ENCODE data around the gene CYP4F11. TPM values are rescaled to one million over a fixed set of nuclear protein-coding genes. Genes with fewer than 3 reads are reported as not detected.
"Not testable (repeated sequence)": the region's sequence is repeated elsewhere in the genome, so short reads cannot be mapped to it uniquely, and the experiment has no call there.

CYP4F11 gene, protein sequence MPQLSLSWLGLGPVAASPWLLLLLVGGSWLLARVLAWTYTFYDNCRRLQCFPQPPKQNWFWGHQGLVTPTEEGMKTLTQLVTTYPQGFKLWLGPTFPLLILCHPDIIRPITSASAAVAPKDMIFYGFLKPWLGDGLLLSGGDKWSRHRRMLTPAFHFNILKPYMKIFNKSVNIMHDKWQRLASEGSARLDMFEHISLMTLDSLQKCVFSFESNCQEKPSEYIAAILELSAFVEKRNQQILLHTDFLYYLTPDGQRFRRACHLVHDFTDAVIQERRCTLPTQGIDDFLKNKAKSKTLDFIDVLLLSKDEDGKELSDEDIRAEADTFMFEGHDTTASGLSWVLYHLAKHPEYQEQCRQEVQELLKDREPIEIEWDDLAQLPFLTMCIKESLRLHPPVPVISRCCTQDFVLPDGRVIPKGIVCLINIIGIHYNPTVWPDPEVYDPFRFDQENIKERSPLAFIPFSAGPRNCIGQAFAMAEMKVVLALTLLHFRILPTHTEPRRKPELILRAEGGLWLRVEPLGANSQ
- total RNA-seq = 2.7 TPM

DNA sequence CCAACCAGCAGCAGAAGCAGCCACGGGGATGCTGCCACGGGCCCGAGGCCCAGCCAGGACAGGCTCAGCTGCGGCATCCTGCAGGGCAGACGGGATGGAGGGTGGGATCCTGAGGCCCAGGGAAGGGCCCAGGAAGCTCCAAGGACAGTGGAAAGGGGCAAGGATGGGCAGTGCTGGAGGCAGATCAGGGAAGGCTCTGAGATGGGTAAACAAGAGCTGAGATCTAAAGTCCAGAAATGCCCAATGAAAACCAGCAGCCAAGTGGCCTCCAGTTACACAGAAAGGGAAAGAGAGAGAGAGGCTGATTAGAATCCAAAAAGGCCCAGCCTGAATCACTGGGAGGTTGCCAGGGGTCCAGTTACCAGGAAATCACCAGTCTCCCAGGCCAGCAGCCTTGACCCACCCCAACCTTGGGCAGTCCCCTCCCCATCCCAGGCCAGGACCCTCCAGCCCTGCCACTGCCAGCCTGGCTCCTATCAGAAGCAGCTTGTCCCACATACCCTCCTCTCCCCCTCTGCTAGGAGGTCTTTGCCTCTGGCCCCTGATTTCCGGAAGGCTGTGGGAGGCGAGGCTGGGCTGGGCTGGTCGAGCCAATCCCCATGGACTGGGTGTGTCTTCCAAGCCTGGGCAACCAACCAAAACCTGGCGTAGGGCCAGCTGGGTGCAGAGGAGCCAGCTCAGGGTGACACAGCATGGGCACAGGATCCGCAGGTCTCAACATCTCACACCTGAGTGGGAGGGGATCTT, at the start of gene CYP4F11:
Gene CYP4F11, minus strand, starts transcription at position 198 of the 747 bp plus-strand sequence. Its CDS starts 121 bp downstream, at position 77.
- peak; percentile 93 for ATAC-seq

DNA sequence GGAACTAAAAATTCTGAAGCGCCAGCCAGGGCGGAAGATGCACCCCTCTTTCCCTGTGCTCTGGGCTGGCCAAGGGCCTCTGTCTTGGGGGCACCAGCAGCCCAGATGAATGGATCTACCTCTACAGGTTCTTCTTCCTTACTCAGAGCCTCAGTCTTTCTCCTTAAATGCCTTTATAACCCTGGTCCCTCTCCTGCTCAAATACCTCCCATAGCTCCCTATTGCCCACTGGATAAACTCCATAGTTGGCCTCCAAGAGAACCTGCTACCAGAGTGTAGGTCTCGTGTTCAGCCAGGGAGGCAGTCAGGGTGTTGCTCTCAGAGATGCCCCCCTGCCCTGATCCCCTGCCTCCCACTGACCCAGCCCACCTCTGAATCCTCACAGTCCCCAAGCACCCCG, 45.0 kb upstream of the CYP4F11 start:
- ATAC-seq = no peak

DNA sequence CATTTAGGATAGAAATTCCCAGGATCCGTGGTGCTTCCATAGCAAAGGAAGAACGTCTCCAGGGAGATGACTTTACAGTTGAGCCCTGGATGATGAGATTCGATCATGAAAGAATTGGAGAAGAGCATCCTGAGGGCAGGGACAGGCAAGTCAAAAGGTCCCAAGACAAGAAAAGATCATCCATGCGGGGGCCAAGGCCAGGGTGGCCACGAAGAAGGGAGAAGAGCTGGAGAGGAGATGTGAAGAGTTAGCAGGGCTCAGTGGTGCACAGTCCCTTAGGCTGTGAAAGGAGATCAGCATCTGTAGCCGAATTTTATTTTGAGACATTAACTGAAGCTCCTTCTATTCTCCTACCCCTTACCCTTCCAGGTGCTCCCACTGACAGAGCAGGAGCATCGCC, 43.4 kb upstream of the CYP4F11 start:
- no peak for ATAC-seq

DNA sequence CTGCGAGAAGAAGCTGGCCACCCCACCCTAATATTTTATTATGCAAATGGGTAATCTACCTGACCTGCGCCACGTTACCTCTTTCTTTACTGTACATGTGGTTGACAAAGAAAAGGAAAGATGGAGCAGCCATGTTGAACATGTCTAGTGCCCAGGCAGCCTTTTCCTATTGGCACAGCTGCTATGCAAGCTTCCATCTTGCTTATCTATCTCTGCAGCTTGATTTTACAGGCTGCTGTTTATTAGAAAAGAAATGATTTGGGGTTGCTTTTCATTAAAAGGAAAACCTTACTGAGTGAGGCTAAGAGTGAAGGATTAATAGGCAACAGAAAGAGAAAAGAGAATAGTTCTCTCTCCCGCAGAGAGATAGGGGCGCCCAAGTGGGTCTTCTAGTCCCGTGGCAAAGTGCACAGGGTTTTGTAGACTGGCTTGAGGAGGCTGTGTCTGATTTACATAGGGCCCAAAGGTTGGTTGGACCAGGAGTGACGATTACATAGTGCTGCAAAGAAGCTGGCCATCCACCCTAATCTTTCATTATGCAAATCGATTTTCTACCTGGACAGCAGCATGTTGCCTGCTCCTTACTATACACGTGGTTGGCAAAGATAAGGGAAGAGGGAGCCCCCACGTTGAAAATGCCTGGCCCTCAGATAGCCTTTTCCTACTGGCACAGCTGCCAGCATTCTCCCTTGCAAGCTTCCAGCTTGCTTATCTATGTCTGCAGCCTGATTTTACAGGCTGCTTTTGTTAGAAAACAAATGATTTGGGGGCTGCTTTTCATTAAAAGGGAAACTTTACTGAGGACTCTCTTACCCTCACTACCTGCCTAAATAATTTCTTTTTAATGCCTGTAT, 42.7 kb upstream of the CYP4F11 start:
- ATAC-seq = no peak

DNA sequence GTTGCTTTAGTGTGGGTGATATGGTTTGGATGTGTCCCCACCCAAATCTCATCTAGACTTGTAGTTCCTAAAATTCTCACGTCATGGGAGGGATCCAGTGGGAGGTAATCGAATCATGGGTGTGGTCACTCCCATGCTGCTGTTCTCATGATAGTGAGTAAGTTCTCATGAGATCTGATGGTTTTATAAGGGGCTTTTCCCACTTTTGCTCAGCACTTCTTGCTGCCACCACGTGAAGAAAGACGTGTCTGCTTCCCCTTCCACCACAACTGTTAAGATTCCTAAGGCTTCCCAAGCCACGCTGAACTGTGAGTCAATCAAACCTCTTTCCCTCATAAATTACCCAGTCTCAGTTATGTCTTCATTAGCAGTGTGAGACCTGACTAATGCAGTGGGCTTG, 40.5 kb upstream of the CYP4F11 start:
- no peak for ATAC-seq

DNA sequence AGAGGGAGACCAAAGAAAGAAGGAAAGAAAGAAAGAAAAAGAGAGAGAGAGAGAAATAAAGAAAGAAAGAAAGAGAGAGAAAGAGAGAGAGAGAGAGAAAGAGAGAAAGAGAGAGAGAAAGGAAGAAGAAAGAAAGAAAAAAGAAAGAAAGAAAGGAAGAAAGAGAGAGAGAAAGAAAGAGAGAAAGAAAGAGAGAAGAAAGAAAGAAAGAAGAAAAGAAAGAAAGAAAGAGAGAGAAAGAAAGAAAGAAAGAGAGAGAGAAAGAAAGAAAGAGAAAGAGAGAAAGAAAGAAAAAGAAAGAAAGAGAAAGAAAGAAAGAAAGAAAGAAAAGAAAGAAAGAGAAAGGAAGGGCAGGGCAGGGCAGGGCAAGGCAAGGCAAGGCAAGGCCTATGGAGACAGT, 37.7 kb upstream of the CYP4F11 start:
- ATAC-seq = not testable (repeated sequence)

DNA sequence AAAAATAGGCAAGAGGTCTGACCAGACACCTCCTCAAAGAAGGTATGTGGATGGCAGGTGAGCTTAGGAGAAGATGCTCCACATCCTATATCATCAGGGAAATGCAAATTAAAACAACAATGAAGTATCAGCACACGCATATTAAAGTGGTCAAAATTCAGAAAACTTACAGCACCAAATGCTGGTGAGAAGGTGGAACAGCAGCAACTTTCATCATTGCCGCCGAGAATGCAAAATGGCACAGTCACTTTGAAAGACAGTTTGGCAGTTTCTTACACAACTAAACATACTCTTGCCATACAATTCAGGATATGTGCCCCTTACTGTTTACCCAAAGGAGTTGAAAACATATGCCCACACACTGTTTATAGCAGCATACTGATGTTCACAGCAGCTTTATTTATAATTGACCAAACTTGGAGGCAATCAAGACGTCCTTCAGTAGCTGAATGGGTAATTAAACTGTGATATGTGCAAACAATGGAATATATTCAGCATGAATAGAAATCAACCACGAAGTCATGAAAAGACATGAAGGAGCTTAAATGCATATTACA, 37.0 kb upstream of the CYP4F11 start:
- ATAC-seq = no peak

DNA sequence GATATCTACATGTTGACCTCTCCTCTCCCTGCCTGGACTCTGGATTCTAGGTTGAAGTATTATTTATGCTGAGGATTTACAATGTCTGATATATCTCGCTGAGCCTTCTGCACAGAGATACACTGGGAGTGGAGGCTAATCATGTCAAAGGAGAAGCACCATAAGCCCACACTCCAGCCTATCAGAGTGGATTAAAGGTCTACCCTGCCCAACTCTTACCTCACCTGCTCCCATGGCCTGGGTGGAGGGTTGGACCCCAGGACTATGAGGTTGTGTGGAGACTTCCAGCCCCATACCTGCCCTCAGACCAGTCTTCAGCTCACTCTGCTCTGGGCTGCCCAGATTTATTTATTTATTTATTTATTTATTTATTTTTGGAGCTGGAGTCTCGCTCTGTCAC, 29.9 kb upstream of the CYP4F11 start:
- ATAC-seq = no peak

DNA sequence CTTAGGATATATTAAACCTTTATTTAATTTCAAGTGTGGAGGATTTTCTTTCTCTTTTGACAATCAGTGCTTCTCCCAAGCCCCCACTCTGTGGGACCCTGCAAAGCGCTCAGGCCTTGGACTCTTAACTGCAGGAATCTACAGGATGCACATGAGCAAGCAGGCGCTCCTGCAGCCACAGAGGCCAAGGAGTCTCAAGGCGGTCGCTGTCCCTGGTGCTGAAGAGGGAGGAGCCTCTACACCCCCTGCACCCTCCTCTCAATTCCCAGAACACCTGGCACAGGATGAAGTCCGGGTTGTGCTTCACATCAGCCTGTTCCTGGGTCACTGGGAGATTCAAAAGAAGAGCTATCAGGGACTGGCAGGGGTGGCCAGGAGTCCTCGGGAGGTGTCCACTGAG, 28.0 kb upstream of the CYP4F11 start:
- ATAC-seq = no peak

DNA sequence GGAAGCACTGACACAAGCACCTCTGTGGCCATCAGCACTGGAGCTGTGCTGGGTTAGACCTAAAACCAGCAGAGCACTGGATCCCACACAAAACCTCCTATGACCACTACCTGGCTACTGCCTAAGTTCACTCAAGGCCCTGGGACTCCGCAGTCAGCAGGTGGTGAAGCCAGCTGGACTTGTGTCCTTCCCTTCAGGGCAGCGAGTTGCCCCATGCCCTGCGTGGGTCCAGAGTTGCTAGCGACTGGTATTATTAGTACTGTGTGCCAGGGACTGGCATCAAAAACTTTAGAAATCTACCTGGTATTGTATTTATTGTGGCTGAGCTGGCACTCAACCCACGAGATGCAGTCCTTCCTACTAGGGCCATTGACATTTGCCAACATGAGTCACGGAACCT, 20.5 kb upstream of the CYP4F11 start:
- ATAC-seq = no peak

DNA sequence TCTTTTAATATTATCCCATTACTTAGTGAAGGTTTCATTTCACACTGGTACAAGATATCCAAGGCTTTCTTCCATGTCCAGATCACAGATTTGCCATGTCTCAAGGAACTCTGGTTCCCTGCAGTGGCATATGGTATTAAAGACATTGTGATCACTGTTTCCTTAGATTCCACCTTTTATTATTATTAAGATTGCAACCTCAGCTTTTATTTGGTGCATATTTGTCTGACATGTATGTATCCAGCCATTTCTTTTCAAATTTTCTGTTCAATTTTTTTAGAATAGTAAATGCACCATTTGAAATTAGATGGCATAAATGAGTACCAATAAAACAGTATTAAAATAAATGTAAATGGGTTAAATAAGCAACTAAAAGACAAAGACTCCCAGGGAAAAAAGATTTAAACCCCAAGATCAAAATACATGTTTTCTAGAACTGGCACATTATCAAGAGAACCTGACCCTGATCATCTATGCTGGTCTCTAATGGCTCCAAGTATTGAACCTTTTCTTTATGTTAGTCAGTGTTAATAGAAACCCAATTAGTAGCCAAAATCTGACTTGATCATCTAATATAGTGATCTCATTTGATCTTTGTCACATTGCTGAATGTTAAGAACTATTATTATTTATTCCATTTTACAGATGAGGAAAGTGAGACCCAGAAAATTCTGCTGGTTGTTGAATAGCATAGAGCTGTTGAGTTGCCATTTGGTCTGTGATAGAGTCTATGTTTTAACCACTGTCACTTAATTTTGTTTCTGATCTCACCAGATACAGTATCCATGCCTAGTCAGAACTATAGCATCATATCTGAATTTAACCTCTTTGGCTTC, 14.1 kb upstream of the CYP4F11 start, which contains the start of gene OR10H4:
Gene OR10H4, plus strand, starts transcription at position 786 of the 836 bp plus-strand sequence. Its CDS starts 0 bp downstream, at position 786.
- ATAC-seq = no peak

DNA sequence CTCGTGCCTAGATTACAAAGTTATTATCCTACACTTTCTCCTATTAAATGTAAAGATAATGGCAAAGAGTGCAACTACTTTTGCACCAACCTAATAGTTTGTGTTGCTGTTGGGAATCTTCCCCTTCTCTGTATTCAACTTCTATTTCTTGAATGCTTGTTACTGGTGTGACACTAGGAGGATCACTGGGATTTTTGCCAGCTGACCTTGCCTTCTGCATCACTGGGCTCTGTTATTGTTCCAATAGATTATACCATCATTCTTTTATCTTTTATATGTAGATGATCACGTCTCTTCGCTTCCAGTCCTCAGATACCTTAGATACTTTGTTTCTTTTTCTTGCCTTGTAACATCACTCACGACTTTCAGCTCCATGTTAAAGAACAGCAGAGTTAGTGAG, 11.0 kb upstream of the CYP4F11 start:
- ATAC-seq = no peak

DNA sequence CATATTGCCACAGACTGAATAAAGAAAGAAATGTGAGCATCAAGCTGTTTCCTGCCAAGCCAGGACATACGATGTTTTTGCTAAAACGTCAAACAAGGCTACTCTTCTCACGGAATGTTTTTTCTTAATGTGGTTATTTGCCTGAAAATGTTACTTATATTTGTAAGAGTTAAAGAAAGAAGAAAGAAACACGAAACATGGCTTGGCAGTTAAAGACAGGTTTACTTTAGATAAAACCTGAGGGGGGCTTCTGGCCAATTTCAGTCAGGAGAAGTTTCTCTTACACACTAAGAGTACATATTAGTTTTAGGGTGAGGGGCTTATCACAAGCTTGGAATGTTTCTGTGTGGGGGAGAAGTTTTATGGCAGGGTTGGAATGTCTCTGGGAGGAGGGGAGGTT, 10.1 kb upstream of the CYP4F11 start:
- ATAC-seq = no peak

DNA sequence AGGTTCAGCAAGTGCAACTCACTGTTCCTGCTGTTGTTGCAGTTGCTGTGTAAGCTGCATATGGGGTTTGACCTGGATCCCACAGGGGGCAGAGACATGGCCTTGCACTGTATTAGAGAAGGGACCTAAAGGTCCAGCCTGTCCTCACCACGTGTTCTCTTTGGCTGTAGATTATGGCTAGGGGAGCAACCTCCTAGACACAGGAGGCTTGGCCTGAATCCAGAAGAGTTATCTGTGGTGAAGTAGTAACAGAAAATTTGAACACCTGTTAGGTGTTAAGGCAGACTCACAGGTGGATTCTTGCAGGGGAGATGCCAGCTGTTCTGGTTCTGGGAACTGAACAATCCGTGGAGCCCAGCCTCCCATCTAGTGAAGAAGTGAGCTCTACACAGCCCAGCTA, 3.4 kb upstream of the CYP4F11 start:
- no peak for ATAC-seq

DNA sequence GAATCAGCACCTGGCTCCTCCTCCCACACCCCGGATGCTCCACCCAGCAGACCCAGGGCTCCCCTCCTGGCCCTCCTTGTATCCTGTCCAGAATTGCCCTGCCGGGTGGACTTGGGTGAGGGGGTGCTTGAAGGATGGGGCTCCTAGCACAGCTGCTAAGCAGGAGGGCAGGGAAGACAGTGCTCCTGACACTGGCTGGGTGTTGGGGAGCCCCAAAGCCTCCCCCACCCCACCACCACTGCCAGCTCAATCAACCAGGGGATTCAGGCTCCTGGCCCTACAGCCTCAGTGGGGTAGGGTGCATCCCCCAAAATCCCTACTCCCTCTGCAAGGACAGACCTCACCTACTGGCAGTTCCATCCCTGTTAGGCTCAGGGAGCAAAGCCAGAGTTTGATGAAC, 2.6 kb upstream of the CYP4F11 start:
- ATAC-seq = no peak

DNA sequence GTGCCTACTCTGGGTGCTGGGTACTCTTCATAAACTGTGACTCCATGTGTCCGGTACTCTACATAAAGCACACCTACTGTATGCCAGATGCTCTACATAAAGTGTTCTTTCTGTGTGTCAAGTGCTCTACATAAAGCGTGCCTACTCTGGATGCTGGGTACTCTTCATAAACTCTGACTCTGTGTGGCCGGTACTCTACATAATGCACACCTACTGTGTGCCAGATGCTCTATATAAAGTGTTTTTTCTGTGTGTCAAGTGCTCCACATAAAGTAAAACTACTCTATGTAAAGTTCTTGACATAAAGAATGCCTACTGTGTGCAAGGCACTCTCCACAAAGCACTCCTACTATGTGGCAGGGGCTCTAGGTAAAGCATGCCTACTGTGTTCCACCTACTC, 1.8 kb upstream of the CYP4F11 start:
- ATAC-seq = peak; percentile 9

DNA sequence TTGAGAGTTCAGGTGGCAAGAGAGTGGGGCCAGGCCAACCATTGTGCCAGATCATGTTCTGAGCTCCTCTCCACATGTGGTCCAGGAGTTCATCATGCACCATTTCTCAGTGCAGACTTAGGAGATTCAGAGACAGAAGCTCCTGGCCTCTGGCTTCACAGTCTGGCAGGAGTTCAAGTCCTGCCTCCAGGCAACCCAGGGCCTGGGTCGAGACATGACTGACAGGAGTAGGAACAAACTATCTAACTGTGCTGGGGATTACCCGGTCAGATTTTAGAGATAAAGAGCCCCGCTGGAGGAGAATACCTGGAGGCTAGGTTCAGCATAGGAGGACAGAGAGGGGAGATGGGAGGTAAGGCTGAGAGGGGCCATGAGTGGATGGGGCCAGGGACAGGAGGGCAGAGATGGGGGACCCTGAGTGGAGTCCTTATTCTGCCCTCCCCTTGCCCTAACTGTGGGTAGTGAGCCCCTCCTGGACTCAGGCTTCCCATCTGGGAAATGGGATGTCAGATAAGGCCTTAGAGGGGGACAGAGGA, 906 bp upstream of the CYP4F11 start:
- no peak for ATAC-seq

DNA sequence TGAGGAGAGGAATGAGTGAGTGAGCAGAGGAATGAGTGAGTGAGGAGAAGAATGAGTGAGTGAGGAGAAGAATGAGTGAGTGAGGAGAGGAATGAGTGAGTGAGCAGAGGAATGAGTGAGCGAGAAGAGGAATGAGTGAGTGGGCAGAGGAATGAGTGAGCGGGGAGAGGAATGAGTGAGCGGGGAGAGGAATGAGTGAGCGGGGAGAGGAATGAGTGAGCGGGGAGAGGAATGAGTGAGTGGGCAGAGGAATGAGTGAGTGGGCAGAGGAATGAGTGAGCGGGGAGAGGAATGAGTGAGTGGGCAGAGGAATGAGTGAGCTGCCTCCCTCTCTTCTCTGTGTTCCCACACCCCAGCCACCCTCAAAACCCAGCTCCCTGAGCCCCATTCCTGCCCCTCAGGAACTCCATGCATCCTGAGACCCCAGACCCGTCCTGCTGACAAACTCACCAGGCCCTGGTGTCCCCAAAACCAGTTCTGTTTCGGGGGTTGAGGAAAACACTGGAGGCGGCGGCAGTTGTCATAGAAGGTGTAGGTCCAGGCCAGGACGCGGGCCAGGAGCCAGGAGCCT, 483 bp downstream of the CYP4F11 start:
- ATAC-seq = not testable (repeated sequence)

DNA sequence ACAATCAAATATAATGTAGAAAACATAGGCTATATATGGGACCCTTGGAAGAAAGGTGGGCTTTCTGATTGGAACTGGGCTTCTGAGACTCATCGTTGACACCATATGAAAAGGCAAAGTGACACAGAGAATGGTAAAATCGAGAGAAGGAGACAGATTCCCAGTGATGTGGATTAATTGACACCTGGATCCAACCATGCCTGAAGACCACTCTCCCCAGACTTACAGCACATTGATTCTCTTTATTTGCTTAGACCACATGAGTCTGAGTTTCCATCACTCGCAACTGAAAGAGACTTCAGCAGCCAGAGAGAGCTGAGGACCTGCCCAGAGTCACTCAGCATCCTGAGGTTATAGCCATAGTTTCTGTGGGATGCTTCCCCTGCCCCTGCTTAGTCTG, 6.0 kb downstream of the CYP4F11 start:
- ATAC-seq = no peak

DNA sequence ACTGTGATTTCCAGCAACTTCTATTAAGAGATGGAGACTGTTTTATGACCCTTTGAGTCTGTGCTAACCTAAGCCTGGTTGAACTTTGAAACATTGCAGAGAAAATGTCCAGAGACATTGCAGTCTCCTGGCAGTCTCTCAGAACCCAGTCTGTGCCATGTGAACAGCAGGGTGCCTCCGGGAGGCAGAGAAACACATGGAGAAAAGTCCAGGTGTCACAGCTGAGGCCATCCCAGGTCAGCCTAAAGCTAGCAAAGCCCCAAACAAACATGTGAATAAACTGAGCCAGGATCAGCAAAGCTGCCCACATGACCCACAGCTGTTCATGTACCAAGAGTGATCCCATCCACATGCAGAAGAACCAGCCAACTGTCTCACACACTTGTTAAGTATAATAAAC, 7.8 kb downstream of the CYP4F11 start:
- ATAC-seq = peak; percentile 33

DNA sequence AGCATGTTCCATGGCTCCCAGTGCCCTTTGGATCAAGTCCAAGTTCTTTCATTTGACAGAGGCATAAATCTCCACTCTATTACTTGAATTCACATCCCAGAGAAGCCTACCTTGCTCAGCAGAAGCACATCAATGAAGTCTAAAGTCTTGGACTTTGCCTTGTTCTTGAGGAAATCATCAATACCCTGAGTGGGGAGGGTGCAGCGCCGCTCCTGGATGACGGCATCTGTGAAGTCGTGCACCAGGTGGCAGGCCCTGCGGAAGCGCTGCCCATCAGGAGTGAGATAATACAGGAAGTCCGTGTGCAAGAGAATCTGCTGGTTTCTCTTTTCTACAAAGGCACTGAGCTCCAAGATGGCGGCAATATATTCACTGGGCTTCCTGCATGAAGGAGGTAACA, 10.6 kb downstream of the CYP4F11 start:
- no peak for ATAC-seq

Measured in esophagus mucosa (tissue), 1 donor.